K562 (cell line): Measurements from ENCODE around the gene SLC27A4.

Experiments
- JUND ChIP-seq, 2 experiments: IDR thresholded peaks; 2 replicates in 1 of 2; 3 replicates in 1 of 2; pipeline ENCODE4 v1.6.1; 2011; ENCODE audit warnings: borderline replicate concordance in 2 of 2, low read depth in 2 of 2, low read length in 2 of 2, improper control_type of control experiment in 1 of 2, missing biosample characterization in 1 of 2, missing genetic modification characterization in 1 of 2, missing genetic modification reagents in 1 of 2
- MTA3 ChIP-seq: fragments of 450-650 bp; formaldehyde crosslinking; IDR thresholded peaks from 2 replicates; pipeline ENCODE4 v1.6.1; 2017; ENCODE audit warnings: mild to moderate bottlenecking, borderline replicate concordance

- TF ChIP-seq JUND (IDR thresholded peaks at IDR 0.05; ENCODE audit: borderline replicate concordance, low read depth, low read length) (no peak), JUND (tag; IDR thresholded peaks at IDR 0.05; ENCODE audit: borderline replicate concordance, low read depth, low read length) (no peak), MTA3 (no peak)
These were observed 43.0 kb upstream of the SLC27A4 start for GRCh38 chr9:128297221-128297773.
